ENCODE data around the gene CPEB4.

CPEB4 gene

GRCh38 chr5:173981185-173981761 lies 93.1 kb downstream of the CPEB4 start:
- ChIA-PET CTCF (interaction anchor here (1.0 to 4.8 kb wide), 6 partner anchors 8 to 364 kb away, joined by 3 to 36 read pairs (median 8); partner anchors contain the start of gene BOD1), POLR2A (no interaction called here)
- TF ChIP-seq, protein P1, sequence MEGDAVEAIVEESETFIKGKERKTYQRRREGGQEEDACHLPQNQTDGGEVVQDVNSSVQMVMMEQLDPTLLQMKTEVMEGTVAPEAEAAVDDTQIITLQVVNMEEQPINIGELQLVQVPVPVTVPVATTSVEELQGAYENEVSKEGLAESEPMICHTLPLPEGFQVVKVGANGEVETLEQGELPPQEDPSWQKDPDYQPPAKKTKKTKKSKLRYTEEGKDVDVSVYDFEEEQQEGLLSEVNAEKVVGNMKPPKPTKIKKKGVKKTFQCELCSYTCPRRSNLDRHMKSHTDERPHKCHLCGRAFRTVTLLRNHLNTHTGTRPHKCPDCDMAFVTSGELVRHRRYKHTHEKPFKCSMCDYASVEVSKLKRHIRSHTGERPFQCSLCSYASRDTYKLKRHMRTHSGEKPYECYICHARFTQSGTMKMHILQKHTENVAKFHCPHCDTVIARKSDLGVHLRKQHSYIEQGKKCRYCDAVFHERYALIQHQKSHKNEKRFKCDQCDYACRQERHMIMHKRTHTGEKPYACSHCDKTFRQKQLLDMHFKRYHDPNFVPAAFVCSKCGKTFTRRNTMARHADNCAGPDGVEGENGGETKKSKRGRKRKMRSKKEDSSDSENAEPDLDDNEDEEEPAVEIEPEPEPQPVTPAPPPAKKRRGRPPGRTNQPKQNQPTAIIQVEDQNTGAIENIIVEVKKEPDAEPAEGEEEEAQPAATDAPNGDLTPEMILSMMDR (IDR thresholded peaks at IDR 0.05; ENCODE audit: control extremely low read depth, extremely low read depth, low read depth, missing control alignments), result no peak
- no peak for DNase-seq (ENCODE audit: extremely low spot score)

GRCh38 chr5:173984218-173984617 lies 96.1 kb downstream of the CPEB4 start:
- CTCF ChIA-PET, result interaction anchor here (0.7 to 1.5 kb wide), 2 partner anchors 11 to 365 kb away, joined by 3 read pairs; no protein-coding TSS in a partner anchor
- TF ChIP-seq, protein P1 (IDR thresholded peaks at IDR 0.05; ENCODE audit: control extremely low read depth, extremely low read depth, low read depth, missing control alignments), result peak; percentile 28
- DNase-seq (ENCODE audit: extremely low spot score), result no peak
- POLR2A ChIA-PET, result no interaction called here

DNA sequence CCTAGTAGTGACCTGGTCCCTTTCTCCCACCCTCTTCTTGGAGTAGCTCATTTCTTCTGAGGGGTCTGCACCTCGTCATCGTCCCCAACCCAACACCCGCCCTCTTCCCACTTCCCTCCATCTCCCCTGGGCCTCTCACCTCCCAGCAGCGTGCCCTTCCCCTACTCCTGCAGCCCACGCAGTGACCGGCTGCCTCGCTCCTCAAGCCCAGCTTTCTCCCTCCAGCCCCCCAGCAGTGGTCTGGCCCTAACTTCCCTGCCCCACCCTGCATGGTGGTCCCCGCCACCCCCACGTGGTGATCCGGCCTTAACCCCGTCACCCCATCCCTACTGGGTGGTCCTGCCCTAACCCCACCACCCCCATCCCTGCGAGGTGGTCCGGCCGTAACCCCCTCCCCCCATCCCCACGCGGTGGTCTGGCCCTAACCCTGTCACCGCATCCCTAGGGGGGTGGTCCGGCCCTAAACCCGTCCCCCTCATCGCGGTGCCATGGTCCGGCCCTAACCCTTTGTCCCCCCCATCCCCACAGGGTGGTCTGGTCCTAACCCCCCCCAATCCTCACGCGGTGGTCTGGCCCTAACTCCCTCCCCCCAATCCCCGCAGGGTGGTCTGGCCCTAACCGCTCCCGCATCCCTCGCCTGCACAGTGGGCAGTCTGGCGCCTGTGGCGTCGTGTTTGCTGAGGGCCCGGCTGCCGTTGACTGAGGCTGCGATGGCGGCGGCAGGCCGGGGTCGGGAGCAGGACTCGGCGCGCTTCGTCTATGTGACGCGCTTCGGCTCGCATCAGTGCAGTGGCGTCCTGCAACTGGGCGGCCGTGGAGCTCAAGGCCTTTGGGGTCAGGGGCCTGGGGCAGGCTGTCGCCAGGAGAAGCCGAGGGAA lies 100.6 kb downstream of the CPEB4 start, which contains the start of gene C5orf47:
TSS of gene C5orf47 (plus strand) at position 617 of the 878 bp plus-strand sequence. CDS start at position 711, 94 bp downstream.
- TF ChIP-seq, protein P1 (IDR thresholded peaks at IDR 0.05; ENCODE audit: control extremely low read depth, extremely low read depth, low read depth, missing control alignments), result no peak
- no peak for DNase-seq (ENCODE audit: extremely low spot score)
- ChIA-PET POLR2A (no interaction called here), CTCF (interaction anchor here (1.3 to 3.2 kb wide), 2 partner anchors 15 kb away, joined by 3 to 13 read pairs; no protein-coding TSS in a partner anchor)

DNA sequence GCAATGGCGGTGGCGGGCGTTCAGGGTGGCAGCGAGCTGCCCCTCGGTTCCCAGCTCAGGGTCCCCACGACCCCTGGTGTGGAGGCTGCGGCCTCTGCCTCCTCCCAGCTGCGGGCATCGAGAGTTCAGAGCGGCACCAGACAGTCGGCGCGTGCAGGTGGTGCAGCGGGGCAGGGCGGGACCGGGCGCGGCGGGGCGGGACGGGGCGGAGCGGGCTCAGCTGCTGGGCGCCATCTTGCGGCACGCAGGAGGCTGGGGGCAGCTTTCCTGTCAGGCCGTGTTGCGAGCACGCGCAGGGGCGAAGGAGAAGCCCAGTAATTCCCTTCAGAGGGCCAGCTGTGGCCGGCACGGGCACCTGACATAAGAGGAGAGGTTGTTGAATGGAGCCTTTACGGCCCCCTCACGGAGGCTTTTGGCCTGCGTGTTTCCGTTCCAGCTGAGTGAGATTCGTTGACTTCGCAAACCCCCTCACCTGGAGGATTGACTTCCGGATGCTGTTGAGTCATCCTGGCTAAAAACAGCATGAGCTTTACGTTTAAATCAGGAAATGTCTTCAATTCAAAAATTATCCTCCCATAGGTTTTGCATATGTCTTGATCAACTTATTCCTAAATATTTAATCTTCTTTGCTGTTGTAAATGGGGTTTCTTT lies 101.4 kb downstream of the CPEB4 start:
- CTCF ChIA-PET, result interaction anchor here (1.2 to 1.3 kb wide), 2 partner anchors 10 to 16 kb away, joined by 3 read pairs; no protein-coding TSS in a partner anchor
- DNase-seq (ENCODE audit: extremely low spot score), result no peak
- TF ChIP-seq, protein P1 (IDR thresholded peaks at IDR 0.05; ENCODE audit: control extremely low read depth, extremely low read depth, low read depth, missing control alignments), result no peak
- POLR2A ChIA-PET, result no interaction called here

DNA sequence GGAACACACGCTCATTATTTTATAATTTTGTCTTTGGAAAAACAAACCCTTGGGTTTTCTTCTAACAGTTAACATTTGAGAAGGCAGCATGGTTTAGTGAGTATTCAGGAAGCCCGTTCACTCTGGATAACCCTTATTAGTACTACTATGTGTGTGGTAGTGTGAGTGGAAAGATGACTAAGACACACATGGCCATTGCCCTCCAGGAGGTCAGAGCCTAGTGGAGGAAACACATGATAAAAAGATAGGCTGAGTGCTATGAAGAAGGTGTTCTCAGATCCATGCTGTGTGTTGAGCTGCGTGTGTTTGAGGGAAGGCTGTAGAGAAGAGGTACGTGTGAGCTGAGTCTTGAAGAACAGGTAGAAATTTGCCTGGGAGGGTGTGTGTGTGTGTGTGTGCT lies 109.2 kb downstream of the CPEB4 start:
- CTCF ChIA-PET, result interaction anchor here (1.4 kb wide), 1 partner anchor 11 kb away, joined by 3 read pairs; no protein-coding TSS in a partner anchor
- TF ChIP-seq, protein P1 (IDR thresholded peaks at IDR 0.05; ENCODE audit: control extremely low read depth, extremely low read depth, low read depth, missing control alignments), result no peak
- no peak for DNase-seq (ENCODE audit: extremely low spot score)
- POLR2A ChIA-PET, result no interaction called here

DNA sequence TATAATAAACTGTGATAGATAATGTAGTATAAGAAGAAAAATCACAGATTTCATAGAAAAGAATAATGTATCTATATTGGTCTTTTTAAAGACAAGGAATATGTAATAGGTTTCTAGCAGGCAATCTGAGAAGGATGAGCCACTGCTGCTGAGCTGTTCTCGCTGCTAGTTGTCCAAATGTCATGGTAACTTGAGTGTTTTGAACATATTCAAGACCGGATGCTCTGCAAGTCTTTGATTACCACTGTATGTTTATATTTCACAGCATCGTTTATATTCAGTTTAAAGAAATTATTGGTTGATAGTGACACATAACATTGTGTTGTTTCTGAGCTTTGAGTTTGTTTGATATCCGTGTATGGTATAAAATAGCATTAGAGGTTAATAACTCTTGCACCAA lies 110.4 kb downstream of the CPEB4 start:
- ChIA-PET POLR2A (no interaction called here), CTCF (interaction anchor here (0.8 to 1.2 kb wide), 2 partner anchors 11 to 24 kb away, joined by 3 read pairs; no protein-coding TSS in a partner anchor)
- DNase-seq (ENCODE audit: extremely low spot score), result no peak
- TF ChIP-seq, protein P1 (IDR thresholded peaks at IDR 0.05; ENCODE audit: control extremely low read depth, extremely low read depth, low read depth, missing control alignments), result no peak
